ENCODE measurements around the gene RDH5. TPM values are rescaled to one million over a fixed set of nuclear protein-coding genes. Genes with fewer than 3 reads are reported as not detected.

The RDH5 gene
- total RNA-seq, 4 donors from 2014 or later: 0.94 to 9.7 (median 6.8) TPM

DNA sequence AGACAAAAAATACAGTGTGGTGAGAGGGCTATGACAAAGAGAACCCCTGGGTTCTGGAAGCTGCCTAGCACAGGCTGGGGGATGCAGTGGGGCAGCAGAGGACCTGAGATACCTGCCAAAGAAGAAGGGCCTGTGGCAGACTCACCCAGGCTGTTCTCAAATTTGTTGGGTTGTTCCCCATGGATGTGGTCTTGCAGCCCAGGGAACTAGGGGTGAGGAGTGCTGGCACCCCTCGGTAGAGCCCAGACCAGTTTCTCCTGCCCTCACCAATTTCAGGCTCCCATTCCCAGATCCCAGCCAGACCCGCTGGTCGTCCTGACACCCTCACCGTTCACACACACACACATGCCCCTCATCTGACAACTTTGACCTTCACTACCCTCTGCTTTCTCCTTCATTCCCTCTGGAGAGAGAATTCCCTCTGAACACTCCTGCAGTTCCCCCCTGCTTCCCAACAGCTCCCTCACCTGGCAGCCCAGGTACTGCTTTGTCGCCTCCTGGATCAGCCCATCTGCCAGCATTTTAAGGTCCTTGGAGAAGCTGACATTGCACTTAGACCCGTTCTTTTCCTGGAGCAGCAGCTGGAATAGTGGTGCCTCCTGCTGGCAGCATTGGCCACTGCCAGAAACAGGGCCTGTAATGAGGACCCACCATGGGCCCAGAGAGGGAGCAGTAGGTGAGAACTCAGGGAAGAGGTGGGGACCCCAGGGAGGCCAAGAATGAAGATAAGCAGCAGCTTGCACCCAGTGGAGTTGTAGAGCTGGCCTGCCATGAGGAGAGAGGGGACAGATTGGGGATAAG is 16.8 kb downstream of the RDH5 start:
- Histone ChIP-seq H3K4me1 (peaks cover 5 to 16% of the 10 kb centered on the region in 2 donors), H3K27ac (peak overlapping the region in 2 of 3 donors; percentile 69 to 72), H3K9me3 (no peaks in the 10 kb centered on the region), H3K36me3 (no peaks in the 10 kb centered on the region), H3K27me3 (no peaks in the 10 kb centered on the region), H3K4me3 (replicated peaks in 1 of 3) (no peak overlapping the region)
- intact Hi-C loops (cut with DNase I): no loop called here
- TF ChIP-seq, protein P1, sequence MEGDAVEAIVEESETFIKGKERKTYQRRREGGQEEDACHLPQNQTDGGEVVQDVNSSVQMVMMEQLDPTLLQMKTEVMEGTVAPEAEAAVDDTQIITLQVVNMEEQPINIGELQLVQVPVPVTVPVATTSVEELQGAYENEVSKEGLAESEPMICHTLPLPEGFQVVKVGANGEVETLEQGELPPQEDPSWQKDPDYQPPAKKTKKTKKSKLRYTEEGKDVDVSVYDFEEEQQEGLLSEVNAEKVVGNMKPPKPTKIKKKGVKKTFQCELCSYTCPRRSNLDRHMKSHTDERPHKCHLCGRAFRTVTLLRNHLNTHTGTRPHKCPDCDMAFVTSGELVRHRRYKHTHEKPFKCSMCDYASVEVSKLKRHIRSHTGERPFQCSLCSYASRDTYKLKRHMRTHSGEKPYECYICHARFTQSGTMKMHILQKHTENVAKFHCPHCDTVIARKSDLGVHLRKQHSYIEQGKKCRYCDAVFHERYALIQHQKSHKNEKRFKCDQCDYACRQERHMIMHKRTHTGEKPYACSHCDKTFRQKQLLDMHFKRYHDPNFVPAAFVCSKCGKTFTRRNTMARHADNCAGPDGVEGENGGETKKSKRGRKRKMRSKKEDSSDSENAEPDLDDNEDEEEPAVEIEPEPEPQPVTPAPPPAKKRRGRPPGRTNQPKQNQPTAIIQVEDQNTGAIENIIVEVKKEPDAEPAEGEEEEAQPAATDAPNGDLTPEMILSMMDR (IDR thresholded peaks at IDR 0.05): peak; percentile 39 to 87 (median 72)
- TF ChIP-seq POLR2A (IDR thresholded peaks at IDR 0.05): no peak
- DNase-seq: peak; percentile 79 to 80
- 27 to 30% methylated on average over 6 of the region's 6 CpGs for WGBS, 2 donors

DNA sequence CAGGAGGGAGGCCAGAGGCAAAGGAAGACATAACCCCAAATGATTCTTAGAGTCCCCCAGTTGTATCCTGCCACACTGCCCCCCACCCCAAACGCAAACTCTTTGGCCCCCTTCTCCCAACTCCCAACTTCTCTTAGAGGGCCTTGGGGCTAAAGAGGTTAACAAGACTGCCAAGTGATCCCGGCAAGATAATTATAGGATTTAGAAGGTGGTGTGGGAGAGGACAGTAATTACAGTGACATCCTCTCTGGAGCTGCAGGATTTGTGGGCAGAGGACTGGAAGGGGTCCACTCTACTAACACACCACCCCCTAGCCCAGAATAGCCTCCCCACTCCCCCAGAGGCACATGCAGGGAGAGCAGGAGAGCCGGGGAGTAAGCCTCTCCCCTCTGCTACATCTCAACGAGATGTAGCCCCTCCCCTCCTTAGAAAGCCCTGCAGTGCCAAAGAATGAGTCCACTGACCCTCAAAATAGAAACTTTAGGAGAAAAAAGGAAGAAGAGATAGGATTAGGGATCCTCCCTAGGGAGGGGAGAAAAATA is 17.5 kb downstream of the RDH5 start:
- 8 to 11% methylated on average over 4 of the region's 4 CpGs for WGBS, 2 donors
- peak overlapping the region; percentile 69 to 82 (median 72) for H3K27ac ChIP-seq
- no peaks in the 10 kb centered on the region for H3K36me3 ChIP-seq
- peak overlapping the region in 2 of 3 donors; percentile 29 to 66 for H3K4me3 ChIP-seq (replicated peaks in 1 of 3)
- no peak for TF ChIP-seq POLR2A (IDR thresholded peaks at IDR 0.05)
- TF ChIP-seq, protein P1 (IDR thresholded peaks at IDR 0.05): no peak
- peaks cover 8 to 23% of the 10 kb centered on the region in 2 donors for H3K4me1 ChIP-seq
- no peaks in the 10 kb centered on the region for H3K27me3 ChIP-seq
- intact Hi-C loops (cut with DNase I): loop anchor here (2.0 kb wide), 1 partner anchor 203 kb away; no protein-coding TSS in a partner anchor
- H3K9me3 ChIP-seq: no peaks in the 10 kb centered on the region
- no peak for DNase-seq

DNA sequence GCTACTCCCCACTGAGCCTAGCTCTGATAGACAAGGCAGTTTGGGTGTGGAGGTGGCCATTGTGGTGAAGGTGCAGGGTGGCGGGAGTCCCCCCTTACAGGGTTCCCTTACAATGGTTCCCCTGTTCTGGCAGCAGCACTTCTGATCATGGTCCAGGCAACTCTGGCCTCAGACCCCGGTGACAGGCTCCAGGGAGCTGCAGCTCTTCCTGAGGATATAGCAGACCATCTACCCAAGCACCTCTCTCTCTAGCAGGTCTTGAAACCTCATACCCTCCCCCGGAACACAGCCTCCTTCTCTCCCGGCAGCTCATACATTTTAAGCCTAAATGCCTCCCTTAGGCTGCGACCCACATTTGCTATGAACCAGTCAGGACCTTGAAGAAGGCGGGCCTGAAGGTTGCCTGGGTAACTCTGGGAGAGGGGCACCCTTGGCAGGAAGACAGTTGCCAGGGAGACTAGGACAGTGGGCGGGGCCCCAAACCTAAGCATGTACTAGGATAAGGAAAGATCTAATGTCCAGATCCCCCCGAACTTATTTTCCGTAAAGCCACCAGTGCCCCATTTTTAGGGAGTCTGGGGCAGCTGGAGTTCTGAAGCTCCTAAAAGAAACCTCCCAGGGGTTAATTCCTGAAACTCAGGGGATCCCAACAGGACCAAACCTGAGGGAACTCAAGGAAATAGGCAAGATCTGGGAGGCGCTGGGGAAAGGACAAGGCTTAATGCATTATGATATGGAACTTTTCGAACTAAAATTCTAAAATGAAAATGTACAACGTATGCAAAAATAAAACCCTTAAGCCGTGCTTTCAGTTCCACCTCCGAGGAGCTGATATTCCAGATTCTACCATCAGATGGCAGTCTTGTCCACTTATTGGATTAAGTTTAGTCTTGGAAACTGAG is 18.2 kb downstream of the RDH5 start:
- 0 to 1% methylated on average over 9 to 14 of the region's 14 CpGs for WGBS, 2 donors
- intact Hi-C loops (cut with DNase I): loop anchor here (2.0 kb wide), 1 partner anchor 202 kb away; no protein-coding TSS in a partner anchor
- Histone ChIP-seq H3K27ac (peak overlapping the region; percentile 69 to 82 (median 72)), H3K4me3 (replicated peaks in 1 of 3) (peak overlapping the region in 2 of 3 donors; percentile 29 to 66), H3K36me3 (no peaks in the 10 kb centered on the region), H3K9me3 (no peaks in the 10 kb centered on the region), H3K4me1 (peaks cover 9 to 24% of the 10 kb centered on the region in 2 donors), H3K27me3 (no peaks in the 10 kb centered on the region)
- DNase-seq: peak; percentile 90 to 92
- TF ChIP-seq POLR2A (IDR thresholded peaks at IDR 0.05): peak in 1 of 2 donors; percentile 16
- TF ChIP-seq, protein P1 (IDR thresholded peaks at IDR 0.05): peak; percentile 81 to 98 (median 88)

DNA sequence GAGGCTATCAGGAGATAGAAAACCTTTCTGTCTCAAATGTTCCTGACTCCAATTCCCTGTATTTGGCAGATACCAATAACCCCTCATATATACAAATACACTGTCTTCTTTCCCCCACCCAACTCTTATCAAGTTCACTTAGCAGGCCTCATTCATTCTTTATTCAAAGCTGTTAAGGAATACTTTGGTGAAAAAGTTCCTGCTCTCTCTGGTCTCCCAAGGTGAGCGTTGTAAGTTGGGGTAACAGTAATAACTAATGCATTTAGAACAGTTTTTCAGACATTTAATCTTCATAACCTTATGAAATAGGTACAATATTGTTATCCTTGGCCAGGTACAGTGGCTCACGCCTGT is 18.8 kb downstream of the RDH5 start:
- TF ChIP-seq, protein P1 (IDR thresholded peaks at IDR 0.05): no peak
- no peak for TF ChIP-seq POLR2A (IDR thresholded peaks at IDR 0.05)
- intact Hi-C loops (cut with DNase I): loop anchor here (2.0 kb wide), 1 partner anchor 202 kb away; no protein-coding TSS in a partner anchor
- DNase-seq: no peak
- H3K27ac ChIP-seq: peak overlapping the region in 1 of 3 donors; percentile 69
- no peaks in the 10 kb centered on the region for H3K27me3 ChIP-seq
- H3K4me3 ChIP-seq (replicated peaks in 1 of 3): no peak overlapping the region
- H3K9me3 ChIP-seq: no peaks in the 10 kb centered on the region
- WGBS, 2 donors: 80 to 81% methylated on average over 2 of the region's 2 CpGs
- H3K36me3 ChIP-seq: no peaks in the 10 kb centered on the region
- H3K4me1 ChIP-seq: peaks cover 15 to 29% of the 10 kb centered on the region in 2 donors
